Activated T-cell treated with anti-CD3 and anti-CD28 coated beads, Interleukin-2, amount 50 U/mL, for 72 hours (primary cell): ENCODE results near the gene DHRS7B. TPM values are rescaled to one million over a fixed set of nuclear protein-coding genes. Genes with fewer than 3 reads are reported as not detected.
A peak's percentile ranks its signal among the peaks of the same experiment; 100 is the strongest.

ENCODE experiments used
- ATAC-seq, 2 donors: fragments of 150-1000 bp; cut with Tn5 transposase; replicated peaks in 1 of 2; 2 replicates each; pipeline ENCODE4 v1.10.0; 2021; ENCODE audit warnings: moderate library complexity in 2 of 2, mild to moderate bottlenecking in 1 of 2
- DNase-seq, 2 donors: peaks; one replicate each; pipeline ENCODE4 v3.0.0; 2021 to 2022; ENCODE audit warnings: mixed read lengths in 1 of 2
- H3K27ac Mint-ChIP-seq: one replicate; pipeline ENCODE4 v1.8.0; 2022; ENCODE audit warnings: mild to moderate bottlenecking, moderate library complexity, mixed read lengths
- H3K27me3 Mint-ChIP-seq: one replicate; pipeline ENCODE4 v1.8.0; 2022; ENCODE audit warnings: low read depth, mixed read lengths
- H3K36me3 Mint-ChIP-seq, 2 donors: one replicate each; pipeline ENCODE4 v1.8.0; 2022; ENCODE audit warnings: mixed read lengths in 2 of 2, mild to moderate bottlenecking in 1 of 2; ENCODE audit not compliant: insufficient read depth in 2 of 2
- H3K4me1 Mint-ChIP-seq: one replicate; pipeline ENCODE4 v1.8.0; 2022; ENCODE audit warnings: low read depth, mixed read lengths
- H3K4me3 Mint-ChIP-seq, 2 donors: one replicate each; pipeline ENCODE4 v1.8.0; 2022; ENCODE audit warnings: mild to moderate bottlenecking in 2 of 2, mixed read lengths in 2 of 2, moderate library complexity in 2 of 2
- H3K9me3 Mint-ChIP-seq, 2 donors: one replicate each; pipeline ENCODE4 v1.8.0; 2022; ENCODE audit warnings: mixed read lengths in 2 of 2
- total RNA-seq, 2 donors: library from RNA; stranded (reverse); gene quantifications; one replicate each; pipeline ENCODE4 v1.2.3, GENCODE V29; 2022

The DHRS7B gene
- total RNA-seq, 2 donors from 2014 or later: 19.5 to 21.4 TPM

GRCh38 chr17:21232033-21232749 lies 105.4 kb downstream of the DHRS7B start:
- H3K9me3 Mint-ChIP-seq: peaks cover 4 to 7% of the 10 kb centered on the region in 2 donors
- no peak for ATAC-seq
- H3K36me3 Mint-ChIP-seq: peaks cover 3% of the 10 kb centered on the region in 2 donors
- no peaks in the 10 kb centered on the region for H3K4me1 Mint-ChIP-seq
- DNase-seq: no peak
- H3K27me3 Mint-ChIP-seq: no peaks in the 10 kb centered on the region
- H3K27ac Mint-ChIP-seq: no peak overlapping the region
- H3K4me3 Mint-ChIP-seq: no peak overlapping the region

- no peak for DNase-seq
- no peak for ATAC-seq
- H3K27ac Mint-ChIP-seq: no peak overlapping the region
- peaks cover 4 to 7% of the 10 kb centered on the region in 2 donors for H3K9me3 Mint-ChIP-seq
- no peak overlapping the region for H3K4me3 Mint-ChIP-seq
- no peaks in the 10 kb centered on the region for H3K4me1 Mint-ChIP-seq
- no peaks in the 10 kb centered on the region for H3K27me3 Mint-ChIP-seq
- H3K36me3 Mint-ChIP-seq: peaks cover 3% of the 10 kb centered on the region in 2 donors
These were observed 107.0 kb downstream of the DHRS7B start for GRCh38 chr17:21233581-21234347.

DNA sequence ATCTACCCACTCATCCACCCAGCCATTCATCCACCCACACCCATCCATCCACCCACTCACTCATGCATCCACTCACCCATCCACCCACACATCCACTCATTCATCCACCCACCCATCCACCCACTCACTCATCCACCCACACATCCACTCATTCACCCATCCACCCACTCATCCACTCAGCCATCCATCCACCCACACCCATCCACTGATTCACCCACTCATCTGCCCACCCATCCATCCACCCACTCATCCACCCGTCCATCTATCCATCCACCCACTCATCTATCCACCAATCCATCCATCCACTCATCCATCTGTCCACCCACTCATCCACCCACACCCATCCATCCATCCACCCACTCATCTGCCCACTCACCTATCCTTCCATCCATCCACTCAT lies 109.2 kb downstream of the DHRS7B start:
- DNase-seq: no peak

GRCh38 chr17:21239680-21240368 lies 113.1 kb downstream of the DHRS7B start:
- Mint-ChIP-seq H3K4me3 (no peak overlapping the region), H3K27me3 (no peaks in the 10 kb centered on the region), H3K36me3 (no peaks in the 10 kb centered on the region), H3K4me1 (no peaks in the 10 kb centered on the region), H3K27ac (no peak overlapping the region), H3K9me3 (peaks cover 0 to 4% of the 10 kb centered on the region in 2 donors)
- DNase-seq: no peak
- ATAC-seq: peak in 1 of 2 donors; percentile 37

More for the DNA sequence above, 109.2 kb downstream of the DHRS7B start:
- no peaks in the 10 kb centered on the region for H3K4me1 Mint-ChIP-seq
- no peak overlapping the region for H3K4me3 Mint-ChIP-seq
- H3K9me3 Mint-ChIP-seq: peaks cover 4 to 7% of the 10 kb centered on the region in 2 donors
- H3K27ac Mint-ChIP-seq: no peak overlapping the region
- peaks cover 3% of the 10 kb centered on the region in 2 donors for H3K36me3 Mint-ChIP-seq
- no peaks in the 10 kb centered on the region for H3K27me3 Mint-ChIP-seq
- no peak for ATAC-seq

DNA sequence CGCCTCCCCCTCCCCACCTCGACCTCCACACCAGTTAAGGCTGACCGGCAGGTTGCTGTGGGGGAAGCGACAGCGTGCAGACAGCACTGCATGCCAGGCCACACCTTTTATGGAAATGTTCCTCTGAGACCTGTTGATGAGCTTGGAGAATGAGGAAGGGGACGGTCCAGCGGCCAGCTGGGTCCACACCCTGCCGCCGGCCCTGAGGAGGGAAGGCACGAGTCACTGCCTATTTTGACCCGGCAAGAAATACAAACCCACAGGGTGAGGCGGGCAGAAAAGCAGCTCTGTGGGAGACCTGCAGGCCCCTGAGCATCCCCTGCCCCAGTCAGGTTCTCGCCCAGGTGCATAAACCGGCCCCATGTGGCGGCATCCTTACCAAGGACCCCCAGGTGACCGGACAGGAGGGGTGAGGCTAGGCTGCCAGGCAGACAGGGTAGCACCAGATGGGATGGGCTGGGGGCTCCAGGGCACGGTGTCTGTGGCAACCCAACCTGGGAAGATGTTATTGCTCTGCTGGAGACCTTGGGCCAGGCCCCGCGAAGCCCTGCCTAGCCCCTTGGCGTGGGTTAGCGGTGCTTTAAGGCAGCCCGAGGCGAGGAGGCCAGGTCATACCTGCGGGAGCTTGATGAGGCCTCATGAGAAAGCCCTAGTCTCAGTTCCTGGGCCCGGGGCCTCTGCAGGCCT lies 113.7 kb downstream of the DHRS7B start:
- no peak overlapping the region for H3K27ac Mint-ChIP-seq
- no peaks in the 10 kb centered on the region for H3K36me3 Mint-ChIP-seq
- ATAC-seq: no peak
- H3K4me1 Mint-ChIP-seq: no peaks in the 10 kb centered on the region
- H3K9me3 Mint-ChIP-seq: peaks cover 0 to 2% of the 10 kb centered on the region in 2 donors
- DNase-seq: no peak
- no peaks in the 10 kb centered on the region for H3K27me3 Mint-ChIP-seq
- H3K4me3 Mint-ChIP-seq: no peak overlapping the region

Other genes with a start within 250 kb of the DHRS7B start
- 100 to 1,000 TPM; 175 to 195 TPM for gene USP22, start 84.0 kb upstream of the DHRS7B start, total RNA-seq
- 10 to 100 TPM; 21.4 to 25.9 TPM for gene TMEM11, start 87.2 kb downstream of the DHRS7B start, total RNA-seq
- gene NATD1, start 126.4 kb downstream of the DHRS7B start, total RNA-seq: 1 to 10 TPM; 7.4 to 8.8 TPM
- gene MAP2K3, start 157.7 kb downstream of the DHRS7B start, total RNA-seq: 100 to 1,000 TPM; 104 to 107 TPM
- not detected for gene KCNJ12, start 249.4 kb downstream of the DHRS7B start, total RNA-seq